IPS-15b (cell line): ENCODE data around the gene GCLC.
"Not testable (repeated sequence)": the region's sequence is repeated elsewhere in the genome, so short reads cannot be mapped to it uniquely, and the experiment has no call there.

Experiments used
- H3K27me3 ChIP-seq: one replicate; pipeline ENCODE4 v1.6.1; 2013; ENCODE audit warnings: low read length; ENCODE audit not compliant: control insufficient read depth, insufficient read depth
- H3K36me3 ChIP-seq: one replicate; pipeline ENCODE4 v1.6.1; 2013; ENCODE audit warnings: low read length; ENCODE audit not compliant: control insufficient read depth, insufficient read depth
- H3K4me1 ChIP-seq: one replicate; pipeline ENCODE4 v1.6.1; 2013; ENCODE audit warnings: mild to moderate bottlenecking, low read length; ENCODE audit not compliant: control insufficient read depth, insufficient read depth
- H3K4me3 ChIP-seq: one replicate; pipeline ENCODE4 v1.5.1; 2013; ENCODE audit warnings: low read depth, low read length
- H3K9ac ChIP-seq: one replicate; pipeline ENCODE4 v1.6.1; 2013; ENCODE audit warnings: low read depth, mild to moderate bottlenecking, low read length
- H3K9me3 ChIP-seq: one replicate; pipeline ENCODE4 v1.6.1; 2013; ENCODE audit warnings: mild to moderate bottlenecking, low read length; ENCODE audit not compliant: control insufficient read depth, insufficient read depth

Gene GCLC

DNA sequence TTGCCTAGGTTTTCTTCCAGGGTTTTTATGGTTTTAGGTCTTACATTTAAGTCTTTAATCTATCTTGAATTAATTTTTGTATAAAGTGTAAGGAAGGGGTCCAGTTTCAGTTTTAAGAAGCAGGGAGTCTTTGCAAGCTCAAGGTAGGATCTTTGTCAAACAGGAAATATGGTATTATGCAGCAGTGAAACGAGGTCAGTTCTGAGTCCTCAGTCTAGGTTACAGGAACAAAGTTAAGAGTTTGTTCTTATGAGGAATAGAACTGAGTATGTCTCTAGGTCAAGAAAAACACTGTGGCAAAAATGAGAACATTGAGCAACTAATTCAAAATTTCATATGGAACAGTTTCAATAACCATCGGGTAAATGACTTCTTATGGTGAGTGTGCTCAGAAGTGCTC is 63.6 kb downstream of the GCLC start:
- Histone ChIP-seq H3K4me1 (no peaks in the 10 kb centered on the region), H3K36me3 (no peaks in the 10 kb centered on the region), H3K9me3 (no peaks in the 10 kb centered on the region), H3K9ac (no peak overlapping the region), H3K4me3 (no peak overlapping the region), H3K27me3 (no peaks in the 10 kb centered on the region)

DNA sequence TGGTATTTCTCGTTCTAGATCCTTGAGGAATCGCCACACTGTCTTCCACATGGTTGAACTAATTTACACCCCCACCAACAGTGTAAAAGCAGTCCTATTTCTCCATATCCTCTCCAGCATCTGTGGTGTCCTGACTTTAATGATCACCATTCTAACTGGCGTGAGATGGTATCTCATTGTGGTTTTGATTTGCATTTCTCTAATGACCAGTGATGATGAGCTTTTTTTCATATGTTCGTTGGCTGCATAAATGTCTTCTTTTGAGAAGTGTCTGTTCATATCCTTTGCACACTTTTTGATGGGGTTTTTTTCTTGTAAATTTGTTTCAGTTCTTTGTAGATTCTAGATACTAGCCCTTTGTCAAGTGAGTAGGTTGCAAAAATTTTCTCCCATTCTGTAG is 64.1 kb downstream of the GCLC start:
- not testable (repeated sequence) for H3K9me3 ChIP-seq, H3K27me3 ChIP-seq, H3K9ac ChIP-seq, H3K4me3 ChIP-seq, H3K4me1 ChIP-seq, H3K36me3 ChIP-seq

DNA sequence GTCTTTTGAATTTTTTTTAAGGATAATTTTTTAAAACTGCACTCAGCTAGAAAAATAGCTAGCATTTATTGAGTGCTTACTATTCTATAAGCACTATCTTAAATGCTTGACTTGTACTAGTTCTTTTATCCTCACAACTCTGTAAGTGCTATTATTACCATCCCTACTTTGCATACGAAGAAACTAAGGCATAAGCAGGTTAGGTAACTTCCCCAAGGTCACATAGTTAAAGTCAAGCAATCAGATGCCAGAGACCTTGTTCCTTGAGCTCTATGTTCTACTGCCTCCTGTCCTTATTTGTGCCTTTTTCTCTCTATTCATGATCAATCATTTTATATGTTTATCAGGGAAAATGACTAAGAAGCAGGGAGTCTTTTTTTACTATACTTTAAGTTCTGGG is 65.0 kb downstream of the GCLC start:
- Histone ChIP-seq H3K27me3 (no peaks in the 10 kb centered on the region), H3K4me3 (no peak overlapping the region), H3K9me3 (no peaks in the 10 kb centered on the region), H3K4me1 (no peaks in the 10 kb centered on the region), H3K36me3 (no peaks in the 10 kb centered on the region), H3K9ac (no peak overlapping the region)

DNA sequence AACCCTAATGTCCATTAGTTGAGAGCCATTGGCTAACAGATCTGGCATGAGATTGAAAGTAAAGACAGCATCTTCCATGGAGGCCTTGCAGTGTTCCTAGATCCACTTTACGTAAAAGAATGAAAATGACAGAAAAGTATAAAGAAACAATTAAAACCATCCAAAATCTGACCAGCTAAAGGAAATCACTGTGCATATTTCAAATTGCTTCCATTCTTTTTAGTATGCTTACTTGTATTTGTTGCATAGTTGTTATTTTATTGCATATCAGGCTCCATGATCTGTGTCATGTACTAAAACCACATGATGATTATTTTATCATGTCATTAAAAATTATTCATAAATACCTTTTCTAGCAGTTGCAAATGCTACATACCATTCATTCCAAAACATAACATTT is 67.9 kb downstream of the GCLC start:
- Histone ChIP-seq H3K27me3 (no peaks in the 10 kb centered on the region), H3K9ac (no peak overlapping the region), H3K9me3 (no peaks in the 10 kb centered on the region), H3K4me1 (no peaks in the 10 kb centered on the region), H3K36me3 (no peaks in the 10 kb centered on the region), H3K4me3 (no peak overlapping the region)

DNA sequence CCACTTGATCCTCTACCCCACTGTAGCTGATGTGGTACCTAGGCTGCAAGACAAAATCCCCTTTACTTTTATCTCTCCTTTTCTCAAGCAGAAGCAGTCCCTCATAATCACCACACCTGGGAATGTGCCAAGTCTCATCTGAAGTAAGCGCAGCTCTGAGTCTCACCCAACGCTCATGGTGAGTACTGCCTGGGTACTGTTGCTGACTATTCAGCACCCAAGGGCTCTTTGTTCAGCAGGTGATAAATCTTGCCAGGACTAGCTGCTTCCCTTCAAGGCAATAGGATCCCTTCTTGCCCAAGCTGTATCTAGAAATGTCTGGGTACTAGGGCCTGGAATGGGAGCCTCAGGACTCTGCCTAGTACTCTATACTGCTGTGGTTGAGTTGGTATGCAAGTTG is 70.9 kb downstream of the GCLC start:
- no peak overlapping the region for H3K4me3 ChIP-seq
- no peaks in the 10 kb centered on the region for H3K4me1 ChIP-seq
- no peaks in the 10 kb centered on the region for H3K36me3 ChIP-seq
- no peak overlapping the region for H3K9ac ChIP-seq
- H3K9me3 ChIP-seq, result no peaks in the 10 kb centered on the region
- no peaks in the 10 kb centered on the region for H3K27me3 ChIP-seq

DNA sequence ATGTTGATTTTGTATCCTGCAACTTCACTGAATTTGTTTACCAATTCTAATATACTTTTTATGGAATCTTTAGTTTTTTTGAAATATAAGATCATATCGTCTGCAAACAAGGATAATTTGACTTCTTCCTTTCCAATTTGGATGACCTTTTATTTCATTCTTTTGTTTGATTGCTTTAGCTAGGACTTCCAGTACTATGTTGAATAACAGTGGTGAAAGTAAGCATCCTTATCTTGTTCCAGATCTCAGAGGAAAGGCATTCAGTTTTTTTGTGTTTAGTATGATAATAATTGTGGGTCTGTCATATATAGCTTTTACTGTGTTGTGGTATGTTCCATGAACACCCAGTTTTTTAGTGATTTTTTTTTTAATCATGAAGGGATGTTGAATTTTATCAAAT is 75.7 kb downstream of the GCLC start:
- Histone ChIP-seq H3K27me3 (no peaks in the 10 kb centered on the region), H3K36me3 (no peaks in the 10 kb centered on the region), H3K9me3 (no peaks in the 10 kb centered on the region), H3K4me1 (no peaks in the 10 kb centered on the region), H3K9ac (no peak overlapping the region), H3K4me3 (no peak overlapping the region)

DNA sequence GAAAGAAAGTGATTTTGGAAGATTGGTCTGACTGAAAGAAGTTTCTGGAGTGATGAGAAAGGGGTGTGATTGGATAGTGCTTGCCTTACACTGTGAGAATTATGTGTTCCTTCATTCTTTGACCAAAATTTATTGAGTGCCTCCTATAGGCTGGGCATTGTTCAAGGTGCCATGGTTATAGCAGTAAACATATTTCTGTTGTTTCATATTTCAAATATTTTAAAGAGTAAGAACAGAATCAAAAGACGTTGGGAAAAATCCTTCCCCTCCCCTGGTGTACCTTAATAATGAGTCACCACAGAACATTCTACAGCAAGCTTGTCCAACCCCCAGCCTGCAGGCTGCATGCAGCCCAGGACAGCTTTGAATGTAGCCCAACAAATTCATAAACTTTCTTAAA is 78.6 kb downstream of the GCLC start:
- no peaks in the 10 kb centered on the region for H3K27me3 ChIP-seq
- H3K4me1 ChIP-seq, result peaks cover 4% of the 10 kb centered on the region
- H3K36me3 ChIP-seq, result no peaks in the 10 kb centered on the region
- H3K9ac ChIP-seq, result no peak overlapping the region
- H3K4me3 ChIP-seq, result no peak overlapping the region
- no peaks in the 10 kb centered on the region for H3K9me3 ChIP-seq

DNA sequence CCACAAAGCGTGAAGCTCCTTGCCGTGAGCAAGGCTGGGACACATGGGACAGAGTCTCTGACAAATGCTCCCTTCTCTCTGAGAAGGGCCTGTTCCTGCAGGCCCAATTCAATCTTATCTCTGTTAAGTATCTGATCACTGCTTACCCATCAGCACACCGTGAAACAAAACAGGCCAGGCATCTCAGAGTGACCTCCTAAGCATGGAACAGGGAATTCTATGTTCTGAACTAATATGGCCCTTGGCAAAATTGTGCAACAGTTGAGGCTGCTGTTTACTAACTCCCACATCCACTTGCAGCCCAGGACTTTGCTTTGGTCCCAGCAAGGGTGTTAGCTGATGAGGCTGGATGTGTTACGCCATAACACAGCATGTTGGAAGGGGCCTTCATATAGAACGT is 79.2 kb downstream of the GCLC start:
- peaks cover 4% of the 10 kb centered on the region for H3K4me1 ChIP-seq
- no peaks in the 10 kb centered on the region for H3K9me3 ChIP-seq
- no peaks in the 10 kb centered on the region for H3K27me3 ChIP-seq
- H3K9ac ChIP-seq, result no peak overlapping the region
- H3K4me3 ChIP-seq, result no peak overlapping the region
- H3K36me3 ChIP-seq, result no peaks in the 10 kb centered on the region

DNA sequence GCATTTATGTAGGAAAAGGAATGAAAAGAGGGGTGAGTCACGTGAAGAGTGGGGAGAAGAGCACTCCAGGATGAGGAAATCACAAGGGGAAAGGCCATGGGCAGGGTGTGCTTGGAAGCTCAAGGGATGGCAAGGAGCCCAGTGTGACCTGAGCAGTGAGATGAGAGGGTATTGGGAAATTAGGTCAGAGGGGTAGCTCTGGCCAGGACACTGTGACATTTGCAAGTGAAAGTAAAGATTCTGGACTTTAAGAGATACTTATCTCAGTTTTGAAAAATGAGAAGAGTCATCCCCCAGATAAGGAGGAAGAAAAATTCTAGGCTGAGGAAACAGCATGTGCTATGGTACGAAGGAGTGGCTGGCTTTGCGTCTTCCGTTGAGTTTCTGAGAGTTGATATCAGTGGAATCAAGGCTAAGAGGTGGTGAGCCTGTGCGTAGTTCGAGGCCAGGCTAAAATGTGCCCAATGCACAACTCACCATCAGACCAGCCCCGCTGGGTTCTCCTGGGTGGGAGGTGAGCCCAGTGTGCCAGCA is 79.9 kb downstream of the GCLC start:
- Histone ChIP-seq H3K36me3 (no peaks in the 10 kb centered on the region), H3K9ac (no peak overlapping the region), H3K4me3 (no peak overlapping the region), H3K4me1 (peaks cover 4% of the 10 kb centered on the region), H3K9me3 (no peaks in the 10 kb centered on the region), H3K27me3 (no peaks in the 10 kb centered on the region)

DNA sequence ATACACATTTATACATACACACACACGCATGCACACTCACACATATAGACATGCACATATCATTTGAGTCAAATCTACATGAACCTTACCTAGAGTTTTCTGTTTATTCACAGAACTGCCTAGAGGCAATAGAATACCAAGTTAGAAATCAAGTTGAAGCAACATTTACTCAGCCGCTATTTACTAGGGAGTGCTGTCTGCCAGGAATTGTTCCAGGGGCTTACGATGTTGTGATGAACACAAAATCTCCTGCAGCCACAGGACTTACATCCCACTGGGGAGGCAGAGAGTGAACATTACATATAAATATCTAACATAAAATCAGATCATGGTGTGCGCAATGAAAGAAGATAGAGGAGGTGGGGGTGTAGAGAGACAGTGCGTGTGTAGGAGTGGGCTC is 80.4 kb downstream of the GCLC start:
- Histone ChIP-seq H3K4me3 (no peak overlapping the region), H3K9ac (no peak overlapping the region), H3K4me1 (peaks cover 4% of the 10 kb centered on the region), H3K27me3 (no peaks in the 10 kb centered on the region), H3K9me3 (no peaks in the 10 kb centered on the region), H3K36me3 (no peaks in the 10 kb centered on the region)

DNA sequence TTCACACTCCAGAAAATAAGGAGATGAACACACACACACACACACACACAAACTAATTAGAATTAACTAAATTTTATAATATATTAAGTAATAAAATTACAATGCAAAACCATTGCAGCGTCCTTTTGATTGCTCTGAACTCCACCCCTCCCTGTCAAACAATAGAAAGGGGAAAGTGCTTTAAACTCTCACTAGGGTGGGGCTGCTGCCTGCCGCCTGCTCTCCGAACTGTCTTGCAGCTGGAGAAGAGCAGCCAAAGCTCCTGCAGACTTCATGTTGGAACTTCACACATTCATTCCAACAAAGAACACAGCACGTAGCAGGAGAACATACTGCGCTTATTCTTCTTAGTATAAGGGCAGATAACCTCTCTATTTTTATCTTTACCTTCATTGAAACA is 83.2 kb downstream of the GCLC start:
- no peak overlapping the region for H3K9ac ChIP-seq
- H3K9me3 ChIP-seq, result no peaks in the 10 kb centered on the region
- no peaks in the 10 kb centered on the region for H3K36me3 ChIP-seq
- peaks cover 4% of the 10 kb centered on the region for H3K4me1 ChIP-seq
- H3K4me3 ChIP-seq, result no peak overlapping the region
- H3K27me3 ChIP-seq, result no peaks in the 10 kb centered on the region

DNA sequence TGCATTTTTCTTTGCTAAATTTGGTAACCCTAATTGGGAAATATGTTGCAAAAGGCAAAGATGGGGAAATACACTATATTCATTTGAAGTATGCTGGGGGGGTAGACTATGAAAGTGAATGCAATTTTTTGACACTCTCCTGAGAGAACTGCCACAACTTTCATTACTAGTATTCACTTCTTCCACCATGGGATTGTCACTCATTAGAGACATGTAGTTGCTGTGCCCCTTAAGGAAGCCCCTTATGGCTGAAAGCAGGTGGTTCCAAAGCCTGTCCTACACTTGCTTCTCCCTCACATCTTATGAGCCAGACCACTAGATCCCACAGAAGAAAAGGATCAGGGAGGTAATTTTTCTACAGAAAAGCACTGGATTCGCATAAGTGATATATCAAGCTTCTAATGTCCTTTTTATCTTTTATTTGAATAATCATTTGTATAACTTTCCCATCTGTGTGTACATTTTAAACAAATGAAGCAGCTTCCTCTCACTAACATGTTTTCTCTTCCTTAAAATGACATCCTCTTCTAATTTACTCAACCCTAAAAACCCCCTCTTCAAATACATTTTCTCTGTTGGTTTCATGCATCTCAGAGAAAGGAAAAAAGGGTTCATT is 83.8 kb downstream of the GCLC start:
- no peaks in the 10 kb centered on the region for H3K27me3 ChIP-seq
- H3K36me3 ChIP-seq, result no peaks in the 10 kb centered on the region
- H3K4me1 ChIP-seq, result peaks cover 4% of the 10 kb centered on the region
- H3K4me3 ChIP-seq, result no peak overlapping the region
- H3K9me3 ChIP-seq, result no peaks in the 10 kb centered on the region
- no peak overlapping the region for H3K9ac ChIP-seq
